ENCODE measurements around the gene FALEC.
"Not testable (repeated sequence)": the region's sequence is repeated elsewhere in the genome, so short reads cannot be mapped to it uniquely, and the experiment has no call there.

Gene FALEC

DNA sequence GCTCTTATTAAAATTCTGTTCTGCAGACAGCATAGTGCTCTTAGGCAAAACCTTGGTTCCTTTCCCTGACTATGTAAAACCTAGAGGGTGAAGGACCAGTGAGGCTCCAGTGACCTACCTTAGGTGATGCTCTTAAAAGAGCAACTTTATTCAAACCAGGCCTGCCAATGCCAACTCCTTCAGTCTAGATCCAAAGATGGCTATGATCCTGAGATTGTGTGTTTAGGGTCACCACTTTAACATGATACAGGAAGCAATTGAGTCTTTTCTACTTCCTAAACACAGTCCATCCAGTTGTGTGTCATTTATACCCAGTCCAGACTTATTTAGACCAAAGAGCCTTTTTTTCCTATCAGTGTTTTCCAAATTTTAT is 53.0 kb downstream of the FALEC start:
- POLR2A ChIA-PET: interaction anchor here (0.6 to 4.0 kb wide), 3 partner anchors 9 to 190 kb away, joined by 3 to 69 read pairs (median 3); partner anchors contain the start of gene MCL1
- CTCF ChIA-PET: interaction anchor here (1.1 to 19.4 kb wide), 5 partner anchors 8 to 354 kb away, joined by 3 to 315 read pairs (median 9); partner anchors contain the start of gene ENSA

DNA sequence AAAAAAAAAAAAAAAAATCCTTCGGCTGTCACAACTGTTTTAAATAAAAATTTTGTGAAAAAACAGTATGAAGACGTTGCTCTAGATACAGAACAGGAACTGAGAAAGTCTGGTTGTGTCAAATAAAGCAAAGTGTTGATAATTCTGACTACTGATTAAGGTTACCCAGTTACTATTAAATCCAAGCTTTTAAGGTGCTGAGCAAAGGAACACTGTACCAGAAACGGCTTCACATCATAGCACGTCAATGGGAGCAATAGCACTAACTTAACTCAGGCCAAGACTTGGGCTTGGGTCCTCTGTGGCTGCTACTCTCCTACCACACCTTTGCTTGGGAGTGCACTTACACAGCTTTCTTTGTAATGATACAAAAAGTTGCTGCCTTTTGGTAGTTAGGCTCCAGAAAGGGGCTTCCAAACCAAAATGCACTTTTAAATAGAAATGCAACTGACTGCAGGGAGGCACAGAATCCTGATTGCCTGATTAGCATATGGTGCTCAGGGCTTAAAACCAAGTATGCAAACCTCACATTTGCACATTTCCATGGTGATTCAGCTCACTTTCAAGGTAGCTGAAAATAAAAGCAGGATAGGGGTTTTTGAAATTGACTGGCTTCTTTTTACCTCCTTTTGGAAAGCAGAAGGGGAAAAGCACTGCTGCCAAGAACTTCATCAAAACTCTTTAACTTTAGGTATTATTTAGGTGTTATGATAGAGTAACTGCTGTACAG is 57.5 kb downstream of the FALEC start:
- H3K4me3 ChIP-seq (ENCODE audit: low read depth, low read length): no peak overlapping the region
- ChIA-PET CTCF (interaction anchor here (1.0 to 6.4 kb wide), 2 partner anchors 8 to 13 kb away, joined by 3 to 70 read pairs; no protein-coding TSS in a partner anchor), POLR2A (interaction anchor here (1.3 to 11.1 kb wide), 3 partner anchors 10 to 47 kb away, joined by 3 to 135 read pairs (median 3); no protein-coding TSS in a partner anchor)
- TF ChIP-seq, protein P1, sequence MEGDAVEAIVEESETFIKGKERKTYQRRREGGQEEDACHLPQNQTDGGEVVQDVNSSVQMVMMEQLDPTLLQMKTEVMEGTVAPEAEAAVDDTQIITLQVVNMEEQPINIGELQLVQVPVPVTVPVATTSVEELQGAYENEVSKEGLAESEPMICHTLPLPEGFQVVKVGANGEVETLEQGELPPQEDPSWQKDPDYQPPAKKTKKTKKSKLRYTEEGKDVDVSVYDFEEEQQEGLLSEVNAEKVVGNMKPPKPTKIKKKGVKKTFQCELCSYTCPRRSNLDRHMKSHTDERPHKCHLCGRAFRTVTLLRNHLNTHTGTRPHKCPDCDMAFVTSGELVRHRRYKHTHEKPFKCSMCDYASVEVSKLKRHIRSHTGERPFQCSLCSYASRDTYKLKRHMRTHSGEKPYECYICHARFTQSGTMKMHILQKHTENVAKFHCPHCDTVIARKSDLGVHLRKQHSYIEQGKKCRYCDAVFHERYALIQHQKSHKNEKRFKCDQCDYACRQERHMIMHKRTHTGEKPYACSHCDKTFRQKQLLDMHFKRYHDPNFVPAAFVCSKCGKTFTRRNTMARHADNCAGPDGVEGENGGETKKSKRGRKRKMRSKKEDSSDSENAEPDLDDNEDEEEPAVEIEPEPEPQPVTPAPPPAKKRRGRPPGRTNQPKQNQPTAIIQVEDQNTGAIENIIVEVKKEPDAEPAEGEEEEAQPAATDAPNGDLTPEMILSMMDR (IDR thresholded peaks at IDR 0.05; ENCODE audit: insufficient read depth, low read length, missing control alignments): no peak
- DNase-seq (ENCODE audit: low read depth, low spot score): no peak

More for the DNA sequence above, 53.0 kb downstream of the FALEC start:
- TF ChIP-seq, protein P1 (IDR thresholded peaks at IDR 0.05; ENCODE audit: insufficient read depth, low read length, missing control alignments): no peak
- H3K4me3 ChIP-seq (ENCODE audit: low read depth, low read length): no peak overlapping the region
- no peak for DNase-seq (ENCODE audit: low read depth, low spot score)

- DNase-seq (ENCODE audit: low read depth, low spot score); H3K4me3 ChIP-seq (ENCODE audit: low read depth, low read length): not testable (repeated sequence)
- ChIA-PET CTCF (interaction anchor here (6.4 kb wide), 1 partner anchor 13 kb away, joined by 70 read pairs; no protein-coding TSS in a partner anchor), POLR2A (interaction anchor here (11.1 kb wide), 1 partner anchor 11 kb away, joined by 135 read pairs; no protein-coding TSS in a partner anchor)
These were observed 58.1 kb downstream of the FALEC start for GRCh38 chr1:150573648-150574071.

- no peak for DNase-seq (ENCODE audit: low read depth, low spot score)
- H3K4me3 ChIP-seq (ENCODE audit: low read depth, low read length): peak overlapping the region; percentile 27
- TF ChIP-seq, protein P1 (IDR thresholded peaks at IDR 0.05; ENCODE audit: insufficient read depth, low read length, missing control alignments): no peak
- ChIA-PET CTCF (interaction anchor here (1.0 to 6.5 kb wide), 3 partner anchors 15 to 46 kb away, joined by 3 to 69 read pairs (median 17); no protein-coding TSS in a partner anchor), POLR2A (interaction anchor here (0.7 to 11.1 kb wide), 2 partner anchors 12 to 47 kb away, joined by 4 to 135 read pairs; no protein-coding TSS in a partner anchor)
These were observed 58.9 kb downstream of the FALEC start for GRCh38 chr1:150574260-150575071.

- ChIA-PET CTCF (interaction anchor here (1.0 to 6.5 kb wide), 3 partner anchors 15 to 45 kb away, joined by 3 to 69 read pairs (median 17); no protein-coding TSS in a partner anchor), POLR2A (interaction anchor here (2.7 to 11.1 kb wide), 2 partner anchors 12 to 54 kb away, joined by 7 to 135 read pairs; partner anchors contain the start of gene ENSA)
- peak overlapping the region; percentile 100 for H3K4me3 ChIP-seq (ENCODE audit: low read depth, low read length)
- TF ChIP-seq, protein P1 (IDR thresholded peaks at IDR 0.05; ENCODE audit: insufficient read depth, low read length, missing control alignments): no peak
- no peak for DNase-seq (ENCODE audit: low read depth, low spot score)
These were observed 59.5 kb downstream of the FALEC start for GRCh38 chr1:150575072-150575489.
